Right lobe of liver (tissue), 4 donors: Measurements from ENCODE around the gene NIPBL.

Experiments
- POLR2A ChIP-seq: fragments of 450-650 bp; IDR thresholded peaks from one replicate; pipeline ENCODE4 v1.6.1; 2017; ENCODE audit warnings: antibody characterized with exemption, mild to moderate bottlenecking
- TF ChIP-seq, protein P1 (sequence below), 4 donors: fragments of 200-600 bp in 3 of 4; fragments of 450-650 bp in 1 of 4; IDR thresholded peaks; one replicate each; pipeline versions ENCODE4 v1.5.1 to v1.8.0; 2016 to 2022; ENCODE audit warnings: antibody characterized with exemption in 4 of 4, mild to moderate bottlenecking in 2 of 4
- donor health status: DM: no; HTN: no; CAD: no.
- donor health status: DM: no; HTN: no; CAD: no.
- donor health status: DM: no; HTN: yes; CAD: no.

DNA sequence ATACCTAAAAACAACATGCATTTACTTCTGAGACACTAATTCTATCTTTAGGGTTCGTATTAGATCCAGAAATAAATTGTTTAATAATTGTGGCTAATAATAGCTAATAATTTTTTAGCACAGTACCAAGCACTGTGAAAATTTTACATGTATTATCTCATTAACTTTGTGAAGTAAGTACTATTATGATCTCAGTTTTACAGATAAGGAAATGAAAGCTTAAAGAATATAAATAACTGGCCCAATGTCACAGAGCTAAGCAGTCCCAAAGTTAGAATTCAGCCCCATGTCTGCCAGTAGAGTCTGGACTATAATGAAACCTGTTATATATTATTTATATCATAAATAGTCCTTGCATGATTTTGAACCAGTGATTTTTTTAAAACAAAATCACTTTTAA is 163.3 kb downstream of the NIPBL start:
- no peak for TF ChIP-seq POLR2A
- TF ChIP-seq, protein P1, sequence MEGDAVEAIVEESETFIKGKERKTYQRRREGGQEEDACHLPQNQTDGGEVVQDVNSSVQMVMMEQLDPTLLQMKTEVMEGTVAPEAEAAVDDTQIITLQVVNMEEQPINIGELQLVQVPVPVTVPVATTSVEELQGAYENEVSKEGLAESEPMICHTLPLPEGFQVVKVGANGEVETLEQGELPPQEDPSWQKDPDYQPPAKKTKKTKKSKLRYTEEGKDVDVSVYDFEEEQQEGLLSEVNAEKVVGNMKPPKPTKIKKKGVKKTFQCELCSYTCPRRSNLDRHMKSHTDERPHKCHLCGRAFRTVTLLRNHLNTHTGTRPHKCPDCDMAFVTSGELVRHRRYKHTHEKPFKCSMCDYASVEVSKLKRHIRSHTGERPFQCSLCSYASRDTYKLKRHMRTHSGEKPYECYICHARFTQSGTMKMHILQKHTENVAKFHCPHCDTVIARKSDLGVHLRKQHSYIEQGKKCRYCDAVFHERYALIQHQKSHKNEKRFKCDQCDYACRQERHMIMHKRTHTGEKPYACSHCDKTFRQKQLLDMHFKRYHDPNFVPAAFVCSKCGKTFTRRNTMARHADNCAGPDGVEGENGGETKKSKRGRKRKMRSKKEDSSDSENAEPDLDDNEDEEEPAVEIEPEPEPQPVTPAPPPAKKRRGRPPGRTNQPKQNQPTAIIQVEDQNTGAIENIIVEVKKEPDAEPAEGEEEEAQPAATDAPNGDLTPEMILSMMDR (IDR thresholded peaks at IDR 0.05), result no peak
